C1 segment of cervical spinal cord (tissue), 14 donors: ENCODE measurements around the gene ZNF691.
A peak's percentile ranks its signal among the peaks of the same experiment; 100 is the strongest.
"Not testable (repeated sequence)": the region's sequence is repeated elsewhere in the genome, so short reads cannot be mapped to it uniquely, and the experiment has no call there.

Source experiments
- DNase-seq, 14 donors: peaks; one replicate each; lab custom pipeline; 2025; lab: John Stamatoyannopoulos, UW

Gene ZNF691

DNA sequence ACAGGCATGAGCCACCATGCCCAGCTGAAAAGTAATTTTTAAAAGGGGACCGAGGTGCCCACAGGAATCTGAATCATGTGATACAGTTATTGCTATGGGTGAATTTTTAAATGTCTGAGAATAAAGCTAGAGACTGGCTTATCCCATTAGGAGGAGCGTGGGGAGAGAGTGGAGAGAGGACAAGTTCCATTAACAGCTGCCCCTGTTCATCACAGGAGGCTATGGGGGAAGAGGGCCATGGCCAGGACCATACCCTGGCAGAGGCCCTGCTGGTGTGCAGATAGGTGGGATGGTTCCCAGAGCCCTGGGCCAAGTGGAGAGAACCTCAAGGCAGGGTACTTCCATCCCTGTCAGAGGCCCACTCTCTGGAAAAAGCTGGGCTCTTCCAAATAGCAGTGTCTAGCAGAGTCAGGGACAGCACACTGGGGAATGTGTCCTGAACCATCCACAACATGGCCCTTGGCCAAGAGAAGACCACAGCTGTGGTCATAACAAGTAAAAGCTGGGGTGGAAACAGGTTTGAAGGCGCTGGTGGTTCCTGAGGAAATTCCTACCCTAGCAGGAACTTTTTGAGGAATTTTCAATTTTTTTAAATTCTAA lies 13.7 kb upstream of the ZNF691 start:
- DNase-seq = no peak

DNA sequence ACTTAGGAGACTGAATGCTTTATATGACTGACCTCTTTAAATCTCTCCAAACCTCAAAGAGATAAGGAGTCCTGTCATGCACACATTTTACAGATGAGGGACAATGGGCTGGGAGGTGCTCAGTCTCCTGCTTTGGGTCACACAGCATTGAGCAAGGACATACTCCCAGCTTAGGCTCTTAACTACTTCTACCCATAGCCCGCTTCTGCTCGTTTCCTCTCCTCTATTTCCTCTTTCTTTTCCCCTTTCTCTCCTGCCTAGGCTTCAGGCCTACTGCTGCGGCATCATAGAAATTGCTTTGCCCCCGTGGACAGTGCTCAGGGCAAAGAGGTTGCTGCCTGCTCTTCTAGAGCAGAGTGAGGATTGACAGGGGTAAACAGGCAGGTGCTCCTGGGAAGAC lies 12.4 kb upstream of the ZNF691 start:
- DNase-seq = no peak

DNA sequence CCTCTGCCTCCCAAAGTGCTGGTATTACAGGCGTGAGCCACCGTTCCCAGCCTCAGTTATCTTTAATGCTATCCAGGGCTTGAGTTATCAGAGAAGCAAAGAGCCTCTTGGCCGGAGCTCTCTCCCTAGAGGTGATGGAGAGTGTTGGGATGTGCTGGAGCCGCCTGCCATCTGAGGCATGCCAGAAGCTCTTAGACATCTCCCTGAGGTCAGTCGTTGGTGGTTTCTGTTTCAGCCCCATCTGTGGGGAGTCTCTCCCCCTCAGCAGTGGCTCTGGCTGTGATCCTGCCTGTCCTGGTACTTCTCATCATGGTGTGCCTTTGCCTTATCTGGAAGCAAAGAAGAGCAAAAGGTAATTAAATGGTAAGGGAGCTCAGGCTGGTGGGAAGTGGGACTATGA lies 11.6 kb upstream of the ZNF691 start:
- no peak for DNase-seq

DNA sequence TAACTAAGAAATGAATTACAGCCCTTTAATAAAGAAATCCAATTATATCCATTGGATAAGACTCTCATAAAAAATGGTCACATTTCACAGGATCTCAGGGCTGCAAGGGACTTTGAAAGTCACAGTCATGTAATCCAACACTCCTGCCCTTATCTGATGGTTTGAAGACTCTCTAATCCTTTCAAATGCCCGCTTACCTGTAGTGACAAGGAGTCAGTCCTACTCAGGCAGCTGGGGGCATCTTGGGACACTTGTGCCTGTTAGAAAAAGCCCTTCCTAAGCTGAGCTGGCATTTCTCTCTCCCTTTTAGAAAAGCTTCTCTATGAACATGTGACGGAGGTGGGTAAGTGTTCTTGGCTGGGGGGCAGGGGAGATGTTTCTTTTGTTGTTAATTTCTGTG lies 11.0 kb upstream of the ZNF691 start:
- no peak for DNase-seq

DNA sequence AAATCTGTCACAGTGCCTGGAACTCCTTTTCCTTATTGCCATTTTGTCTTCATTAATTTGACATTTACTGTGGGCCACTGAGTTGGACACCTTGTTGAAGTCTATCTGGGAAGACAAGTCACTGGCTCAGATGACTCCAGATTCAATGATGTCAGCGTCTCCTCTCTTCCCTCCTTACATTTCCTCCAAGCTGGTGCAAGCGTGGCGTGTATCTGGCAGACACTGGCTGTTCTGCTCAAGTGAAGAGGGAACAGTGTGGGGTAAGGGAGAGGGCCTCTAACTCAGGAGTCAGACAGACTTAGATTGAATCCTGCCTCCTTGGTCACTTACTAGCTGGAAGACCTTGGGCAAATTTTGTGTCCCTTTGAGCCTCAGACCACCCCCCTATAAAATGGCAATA lies 8.7 kb upstream of the ZNF691 start:
- DNase-seq = no peak

DNA sequence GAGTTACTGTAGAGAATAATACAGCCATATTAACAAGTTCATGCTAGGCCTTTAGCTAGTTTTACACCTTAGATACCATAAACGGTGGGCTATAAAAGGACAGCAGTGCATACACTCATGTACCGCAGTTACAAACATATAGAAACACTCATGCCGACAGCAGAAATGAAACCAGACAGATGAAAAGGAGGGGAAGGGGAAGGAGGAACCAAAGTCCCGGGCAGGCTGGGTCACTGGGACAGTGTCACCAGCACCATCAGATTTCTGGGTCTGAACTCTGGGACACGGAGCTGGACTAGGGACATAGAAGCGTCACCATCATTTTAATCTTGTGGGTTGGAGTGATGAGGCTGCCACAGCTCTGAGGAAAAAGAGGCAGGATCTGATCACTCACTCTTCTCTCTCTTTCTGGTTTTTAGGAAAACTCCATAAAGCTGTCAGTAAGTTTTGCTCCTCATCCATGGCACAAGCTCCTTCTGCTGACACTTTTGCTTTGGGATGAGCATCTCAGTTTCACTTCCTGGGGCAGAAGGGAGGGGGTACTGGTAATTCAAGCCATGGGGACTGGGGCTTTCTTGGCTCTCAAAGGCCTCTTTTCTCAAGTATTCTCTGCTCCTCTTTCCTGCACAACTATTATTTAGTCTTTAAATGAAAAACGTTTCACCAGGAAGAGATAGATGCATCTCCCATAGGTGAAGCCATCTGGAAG lies 7.8 kb upstream of the ZNF691 start:
- DNase-seq = peak in 2 of 14 donors; percentile 28 to 47

DNA sequence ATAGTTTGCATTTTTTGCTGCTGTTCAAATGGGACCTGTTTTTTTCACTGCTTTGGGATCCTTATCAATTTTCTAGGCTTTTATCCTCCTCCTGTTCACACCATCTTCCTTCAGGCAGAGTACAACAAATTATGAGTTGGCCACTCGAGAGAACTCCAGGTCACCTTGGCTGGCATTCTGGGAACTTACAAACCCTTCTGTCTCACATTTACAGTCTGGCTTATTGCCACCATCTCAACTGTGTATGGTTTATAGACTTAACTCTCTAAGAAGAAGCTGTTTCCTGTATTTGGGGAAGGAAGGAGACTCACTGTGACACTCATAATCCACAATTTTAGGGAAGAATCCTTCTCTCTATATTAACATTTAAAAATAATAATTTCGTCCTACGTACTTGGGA lies 5.4 kb upstream of the ZNF691 start:
- DNase-seq = no peak

DNA sequence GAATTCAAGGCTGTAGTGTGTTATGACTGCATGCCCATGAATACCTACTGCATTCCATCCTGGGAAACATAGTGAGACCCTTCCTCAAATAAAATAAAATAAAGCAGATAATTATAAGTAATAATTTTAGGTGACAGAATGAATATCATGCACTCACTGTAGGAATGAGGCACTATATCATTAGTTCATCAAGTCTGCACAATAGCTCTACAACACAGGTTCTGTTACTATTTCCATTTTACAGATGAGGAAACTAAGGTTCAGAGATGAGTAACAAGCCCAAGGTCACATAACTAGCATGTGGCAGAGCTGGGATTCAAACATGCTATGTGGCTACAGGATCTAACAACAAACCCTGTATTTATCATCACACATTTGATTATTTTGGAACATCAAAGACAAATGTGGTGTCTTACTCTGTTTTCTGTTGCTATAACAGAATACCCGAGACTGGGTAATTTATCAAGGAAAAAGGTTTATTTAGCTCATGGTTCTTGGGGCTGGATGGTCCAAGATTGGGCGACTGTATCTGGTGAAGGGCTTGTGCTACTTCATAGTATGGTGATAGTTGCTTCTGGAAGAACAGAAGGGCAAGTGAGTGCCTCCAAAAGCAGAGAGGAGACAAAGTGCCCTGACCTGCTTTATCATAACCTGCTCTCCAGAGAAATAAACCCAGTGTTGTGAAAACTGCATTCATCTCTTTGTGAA lies 4.8 kb upstream of the ZNF691 start:
- no peak for DNase-seq

DNA sequence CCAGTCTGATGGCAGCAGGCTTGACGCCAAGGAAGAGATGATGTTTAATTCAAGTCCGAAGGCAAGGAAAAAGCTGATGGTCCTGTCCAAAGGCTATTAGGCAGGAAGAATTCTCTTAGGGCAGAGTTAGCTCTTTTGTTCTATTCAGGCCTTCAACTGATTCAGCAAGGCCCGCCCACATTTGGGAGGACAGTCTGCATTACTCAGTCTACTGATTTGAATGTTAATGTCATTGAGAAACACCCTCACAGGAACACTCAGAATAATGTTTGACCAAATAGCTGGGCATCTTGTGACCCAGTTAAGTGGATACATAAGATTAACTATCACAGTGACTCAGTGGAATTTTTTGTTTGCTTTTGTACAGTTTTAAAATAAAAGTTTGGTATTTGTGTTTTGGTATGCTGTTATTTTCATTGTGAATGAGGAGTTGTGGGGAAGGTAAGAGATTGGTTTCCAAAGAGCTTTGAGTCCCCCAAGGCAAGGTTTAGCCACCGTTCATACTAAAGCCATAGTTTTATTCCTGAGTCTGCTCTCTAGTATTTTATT lies 1.7 kb upstream of the ZNF691 start:
- DNase-seq = no peak

DNA sequence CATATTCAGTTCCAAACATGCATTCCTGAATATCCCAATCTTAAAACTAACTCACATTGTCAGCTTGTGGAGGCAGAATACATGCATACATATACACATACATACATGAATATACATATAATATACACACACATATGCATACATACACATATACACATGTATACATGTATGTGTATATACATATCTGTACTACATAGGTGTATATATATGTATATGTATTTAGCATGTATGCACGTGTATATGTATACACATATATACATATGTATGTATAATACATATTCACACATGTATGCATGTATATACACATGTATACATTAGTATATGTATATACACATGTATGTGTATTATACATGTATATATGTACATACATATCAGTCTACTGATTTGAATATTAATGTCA lies 1.2 kb upstream of the ZNF691 start:
- no peak for DNase-seq

DNA sequence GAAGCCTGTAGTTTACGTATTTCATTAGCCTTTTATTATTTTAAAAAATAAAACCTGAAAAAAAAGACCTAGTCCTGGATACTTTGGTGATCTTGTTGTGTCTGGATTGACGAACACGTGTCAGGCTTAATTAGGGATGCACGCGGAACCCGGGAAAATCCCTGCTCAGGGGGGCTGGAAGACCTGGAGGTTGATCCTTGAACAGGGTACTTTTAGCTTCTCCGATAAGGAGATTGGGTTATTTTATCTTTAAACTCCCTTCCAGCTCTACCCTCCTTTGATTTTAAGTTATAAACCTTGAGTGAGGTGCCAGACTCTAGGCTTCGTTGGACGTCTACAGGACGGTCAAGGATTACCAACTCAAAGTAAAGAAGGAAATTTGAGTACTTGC lies 552 bp upstream of the ZNF691 start:
- DNase-seq = no peak

DNA sequence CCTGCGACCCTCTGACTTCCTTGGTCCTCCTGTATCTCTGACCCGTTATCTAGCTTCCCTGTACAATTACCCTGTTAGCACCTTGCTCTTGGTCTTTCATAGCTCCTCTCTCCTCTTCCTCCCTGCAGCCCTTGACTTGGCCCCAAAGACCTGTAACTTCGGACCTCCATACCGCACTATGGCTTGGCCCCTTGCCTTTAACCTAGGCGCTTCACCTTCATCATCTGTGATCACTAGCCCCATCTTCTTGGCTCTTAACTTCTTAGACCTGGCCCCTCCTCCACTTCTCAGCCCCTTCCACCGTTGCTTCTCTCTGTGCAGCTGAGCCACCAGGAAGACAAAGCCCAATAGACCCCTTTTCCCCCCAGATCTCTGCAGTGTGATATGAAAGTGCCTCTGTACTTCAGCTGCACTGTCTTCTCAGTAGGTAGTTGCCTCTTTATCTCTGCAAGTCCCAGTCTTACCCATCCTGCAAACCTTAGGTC lies 740 bp downstream of the ZNF691 start:
- DNase-seq = peak in 1 of 14 donors; percentile 44

DNA sequence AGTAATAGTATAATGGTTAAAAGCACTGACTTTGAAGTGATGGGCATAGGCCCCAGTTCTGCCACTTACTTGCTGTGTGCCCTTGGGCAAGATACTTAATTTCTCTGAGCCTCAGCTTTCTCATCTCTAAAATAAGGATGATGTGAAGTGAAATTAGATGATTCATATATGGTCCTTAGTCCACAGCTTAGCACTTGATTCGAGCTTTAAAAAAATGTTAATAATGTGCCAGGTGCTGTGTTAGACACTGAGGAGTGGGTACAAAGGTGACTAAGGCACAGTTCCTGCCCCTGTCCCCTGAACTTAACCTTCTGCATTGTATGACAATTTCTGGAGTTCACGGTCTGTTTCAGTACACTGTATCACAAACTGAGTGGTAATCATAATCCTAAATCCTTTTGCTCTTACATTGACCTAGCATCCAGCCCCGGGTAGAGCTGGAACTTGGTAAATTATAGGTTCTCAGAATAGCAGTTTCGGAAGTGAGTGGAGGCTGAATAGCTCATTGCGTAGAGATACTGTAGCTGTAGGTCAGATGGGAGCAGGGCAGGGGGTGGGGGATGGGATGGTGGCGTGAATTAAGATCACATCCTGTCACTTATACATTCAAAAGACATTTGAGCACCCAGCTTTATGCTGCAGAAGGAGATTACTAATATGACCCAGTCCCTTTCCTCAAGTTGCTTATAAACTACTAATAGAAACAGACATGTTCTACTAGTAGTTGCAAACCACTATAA lies 1.5 kb downstream of the ZNF691 start:
- DNase-seq = no peak

DNA sequence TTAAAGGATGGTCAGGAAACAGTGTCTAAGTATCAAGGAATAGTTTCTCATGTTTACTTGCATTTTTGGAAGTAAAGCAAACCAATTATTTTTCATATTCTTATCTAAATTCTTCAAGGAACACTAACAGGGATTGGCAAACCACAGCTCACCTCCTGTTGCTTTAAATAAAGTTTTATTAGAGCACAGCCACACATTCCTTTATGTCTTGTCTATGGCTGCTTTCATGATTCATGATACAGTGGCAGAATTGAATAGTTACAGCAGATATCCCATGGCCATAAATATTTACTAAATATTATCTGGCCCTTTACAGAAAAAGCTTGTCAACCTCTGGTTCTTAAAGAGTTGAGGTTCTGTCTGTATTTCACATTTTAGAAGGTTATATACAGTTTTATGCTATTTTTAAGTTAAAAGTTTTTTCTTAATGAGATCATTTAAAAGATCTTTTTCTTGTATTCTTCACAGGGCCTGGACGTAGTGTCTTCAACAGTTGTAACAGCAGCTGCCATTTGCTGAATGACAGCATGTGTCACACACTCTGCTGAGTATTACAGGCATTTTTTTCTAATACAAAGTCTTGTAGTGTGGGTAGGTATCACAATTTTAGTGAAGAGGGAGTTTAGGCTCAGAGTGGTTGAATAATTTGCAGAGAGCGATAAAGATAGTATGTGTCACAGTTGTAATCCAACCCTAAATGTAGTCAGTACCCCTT lies 2.6 kb downstream of the ZNF691 start:
- DNase-seq = no peak

DNA sequence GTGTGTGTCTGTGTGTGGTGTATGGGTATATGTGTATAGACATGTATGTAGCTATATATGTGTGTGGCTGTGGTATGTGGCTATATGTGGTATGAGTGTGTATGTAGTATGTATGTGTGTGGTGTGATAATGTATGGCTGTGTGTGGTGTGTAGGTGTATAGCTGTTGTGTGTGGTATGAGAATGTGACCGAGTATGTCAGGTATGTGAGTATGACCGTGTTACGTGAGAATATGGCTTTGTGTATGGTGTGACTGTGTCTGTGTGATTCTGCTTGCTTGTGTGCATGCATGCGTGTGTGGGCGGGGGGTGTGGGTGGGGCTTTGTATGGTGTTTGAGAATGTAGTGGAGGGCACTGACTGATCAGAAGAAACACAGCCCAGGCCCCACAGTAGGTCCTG lies 3.5 kb downstream of the ZNF691 start:
- no peak for DNase-seq

DNA sequence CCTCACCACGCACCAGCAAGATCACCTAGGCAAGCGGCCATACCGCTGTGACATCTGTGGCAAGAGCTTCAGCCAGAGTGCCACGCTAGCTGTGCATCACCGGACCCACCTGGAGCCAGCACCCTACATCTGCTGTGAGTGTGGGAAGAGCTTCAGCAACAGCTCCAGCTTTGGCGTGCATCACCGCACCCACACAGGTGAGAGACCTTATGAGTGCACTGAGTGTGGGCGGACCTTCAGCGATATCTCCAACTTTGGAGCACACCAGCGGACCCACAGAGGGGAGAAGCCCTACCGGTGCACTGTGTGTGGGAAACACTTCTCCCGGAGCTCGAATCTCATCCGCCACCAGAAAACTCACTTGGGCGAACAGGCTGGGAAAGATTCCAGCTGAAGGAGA lies 5.0 kb downstream of the ZNF691 start:
- no peak for DNase-seq

DNA sequence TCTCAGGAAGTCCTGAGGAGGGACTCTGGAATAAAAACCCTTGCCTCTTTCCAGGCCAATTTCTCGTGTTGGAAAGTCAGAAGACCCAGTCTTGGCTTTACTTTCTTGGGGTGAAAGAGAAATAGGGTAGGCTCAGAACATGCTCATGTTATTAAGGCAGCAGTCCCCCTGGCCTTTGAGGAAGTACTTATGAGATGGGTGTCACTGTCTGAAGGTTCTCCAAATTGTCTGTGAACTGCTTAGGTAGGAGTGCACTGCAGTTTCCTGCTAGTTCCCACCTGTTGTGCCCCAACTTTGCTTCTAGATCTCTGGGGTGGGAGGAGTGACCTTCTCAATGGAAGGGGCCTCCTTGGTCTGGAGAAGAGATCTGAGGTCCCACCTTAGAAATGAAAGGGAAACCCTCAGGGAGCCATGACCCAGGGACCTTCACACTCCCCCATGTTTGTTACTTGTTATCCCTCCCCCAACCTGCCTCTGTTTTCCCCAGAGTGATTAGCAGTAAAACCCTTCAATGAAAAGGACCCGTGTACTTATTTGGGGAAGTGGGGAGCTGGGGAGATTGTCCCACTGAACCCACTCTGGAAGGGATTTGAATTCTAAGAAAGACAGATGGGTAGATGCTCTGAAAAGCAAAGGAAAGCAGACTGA lies 5.7 kb downstream of the ZNF691 start:
- no peak for DNase-seq

DNA sequence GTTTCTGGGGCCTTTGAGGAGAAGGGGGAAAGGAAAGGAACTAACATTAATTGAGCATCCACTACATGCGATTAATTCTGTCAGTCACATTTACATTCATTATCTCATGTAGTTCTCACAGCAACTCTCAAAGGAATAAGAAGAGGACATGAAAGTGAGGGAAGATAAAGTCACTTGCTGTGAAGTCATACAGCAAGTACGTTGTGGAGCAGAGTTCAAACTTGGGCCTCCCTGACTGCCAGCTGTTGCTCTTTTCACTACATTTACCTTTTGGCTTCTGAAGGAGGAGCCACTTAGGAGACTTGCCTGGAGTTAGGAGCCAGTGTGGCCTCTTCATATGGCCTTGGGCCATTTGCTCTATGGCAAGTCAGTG lies 6.2 kb downstream of the ZNF691 start:
- no peak for DNase-seq

DNA sequence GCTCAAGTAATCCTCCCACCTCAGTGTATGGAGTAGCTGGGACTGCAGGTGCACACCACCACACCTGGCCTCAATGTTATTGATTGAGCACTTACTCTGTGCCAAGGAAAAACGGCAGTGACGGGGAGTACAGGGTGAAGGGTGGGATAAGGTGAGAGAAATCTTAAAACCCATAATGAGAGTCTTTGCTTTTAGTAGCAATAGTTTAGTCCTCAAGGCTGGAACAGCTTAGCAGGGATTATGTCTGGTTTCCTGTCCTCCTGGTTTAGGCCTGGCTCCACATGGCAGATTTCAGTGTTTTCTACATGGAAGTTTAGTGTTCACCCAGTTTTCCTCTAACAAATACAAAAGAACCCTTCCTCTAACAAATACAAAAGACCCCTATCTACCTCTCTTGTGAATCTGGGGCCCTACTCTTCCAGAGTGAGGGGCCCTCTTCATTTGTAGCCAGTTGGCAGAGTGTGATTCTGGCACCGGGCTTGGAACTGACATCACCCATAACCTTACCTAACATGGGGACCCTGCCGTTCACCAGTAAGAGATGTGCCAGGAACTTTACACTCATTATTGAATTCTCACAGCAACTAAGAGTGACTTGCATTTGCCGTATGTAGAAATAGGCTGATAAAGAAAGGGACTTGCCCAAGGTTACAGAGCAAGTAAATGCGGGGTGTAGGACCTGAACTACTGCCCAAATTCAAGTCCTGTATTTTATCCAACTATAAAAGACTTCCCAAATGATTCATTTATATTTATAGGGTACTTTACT lies 6.9 kb downstream of the ZNF691 start:
- no peak for DNase-seq

DNA sequence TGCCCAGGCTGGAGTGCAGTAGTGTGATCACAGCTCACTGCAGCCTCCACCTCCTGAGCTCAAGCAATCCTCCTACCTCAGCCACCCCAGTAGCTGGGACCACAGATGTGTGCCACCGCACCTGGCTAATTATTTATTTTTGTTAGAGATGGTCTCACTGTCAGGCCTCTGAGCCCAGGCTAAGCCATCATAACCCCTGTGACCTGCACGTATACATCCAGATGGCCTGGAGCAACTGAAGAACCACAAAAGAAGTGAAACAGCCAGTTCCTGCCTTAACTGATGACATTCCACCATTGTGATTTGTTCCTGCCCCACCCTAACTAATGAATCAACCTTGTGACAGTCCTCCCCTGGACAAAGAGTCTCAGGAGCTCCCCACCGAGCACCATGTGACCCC lies 10.1 kb downstream of the ZNF691 start:
- DNase-seq = not testable (repeated sequence)
